Neuronal stem cell (in vitro differentiated cells): Measurements from ENCODE around the gene GABBR2.

Source experiments
- DNase-seq: peaks from one replicate; pipeline ENCODE4 v3.0.0-alpha.2; 2013; ENCODE audit warnings: low spot score
- H2AFZ ChIP-seq: one replicate; pipeline ENCODE4 v1.6.1; 2013; ENCODE audit warnings: mild to moderate bottlenecking, low read length, inconsistent platforms
- H2AK5ac ChIP-seq: 2 replicates; pipeline ENCODE4 v1.6.1; 2013; ENCODE audit warnings: low read depth, mild to moderate bottlenecking, inconsistent platforms, low read length, moderate library complexity, mixed read lengths
- H2BK120ac ChIP-seq: 2 replicates; pipeline ENCODE4 v1.6.1; 2013; ENCODE audit warnings: low read depth, mild to moderate bottlenecking, inconsistent platforms, low read length, moderate library complexity, mixed read lengths
- H2BK12ac ChIP-seq: one replicate; pipeline ENCODE4 v1.6.1; 2013; ENCODE audit warnings: low read length, inconsistent platforms
- H2BK15ac ChIP-seq: 2 replicates; pipeline ENCODE4 v1.6.1; 2013; ENCODE audit warnings: mild to moderate bottlenecking, low read length, inconsistent platforms, mixed read lengths
- H2BK5ac ChIP-seq: one replicate; pipeline ENCODE4 v1.6.1; 2013; ENCODE audit warnings: inconsistent platforms, mild to moderate bottlenecking, low read length, moderate library complexity
- H3K14ac ChIP-seq: one replicate; pipeline ENCODE4 v1.6.1; 2013; ENCODE audit warnings: low read length, inconsistent platforms
- H3K18ac ChIP-seq: 2 replicates; pipeline ENCODE4 v1.6.1; 2013; ENCODE audit warnings: low read length, inconsistent platforms
- H3K23ac ChIP-seq: 2 replicates; pipeline ENCODE4 v1.6.1; 2013; ENCODE audit warnings: low read depth, mild to moderate bottlenecking, mixed read lengths, low read length, inconsistent platforms; ENCODE audit not compliant: poor library complexity
- H3K27ac ChIP-seq: replicated peaks from 3 replicates; pipeline ENCODE4 v1.5.1; 2013; ENCODE audit warnings: low read length, inconsistent platforms
- H3K27me3 ChIP-seq, 3 experiments: 2 replicates each; pipeline ENCODE4 v1.6.1; 2013; ENCODE audit warnings: low read length in 3 of 3, mild to moderate bottlenecking in 2 of 3, inconsistent platforms in 1 of 3, low read depth in 1 of 3, mixed read lengths in 1 of 3, moderate library complexity in 1 of 3; ENCODE audit not compliant: control insufficient read depth in 3 of 3, insufficient read depth in 3 of 3
- H3K36me3 ChIP-seq, 2 donors: replicated peaks in 1 of 2; 2 replicates each; pipeline ENCODE4 v1.6.1; 2013; ENCODE audit warnings: low read length in 2 of 2; ENCODE audit not compliant: control insufficient read depth in 2 of 2, insufficient read depth in 2 of 2
- H3K4ac ChIP-seq: 2 replicates; pipeline ENCODE4 v1.6.1; 2013; ENCODE audit warnings: inconsistent platforms, mild to moderate bottlenecking, low read length, moderate library complexity
- H3K4me1 ChIP-seq, 2 donors: 1 replicate in 1 of 2; 2 replicates in 1 of 2; pipeline ENCODE4 v1.6.1; 2013; ENCODE audit warnings: low read length in 2 of 2, low read depth in 1 of 2; ENCODE audit not compliant: control insufficient read depth in 2 of 2, insufficient read depth in 1 of 2
- H3K4me2 ChIP-seq: one replicate; pipeline ENCODE4 v1.6.1; 2013; ENCODE audit warnings: mild to moderate bottlenecking, low read length, inconsistent platforms; ENCODE audit not compliant: insufficient read depth, poor library complexity, severe bottlenecking
- H3K4me3 ChIP-seq, 2 donors: 2 replicates each; pipeline ENCODE4 v1.5.1; 2013; ENCODE audit warnings: low read length in 2 of 2, mild to moderate bottlenecking in 2 of 2, inconsistent platforms in 1 of 2, moderate library complexity in 1 of 2
- H3K79me1 ChIP-seq: one replicate; pipeline ENCODE4 v1.6.1; 2013; ENCODE audit warnings: low read depth, mild to moderate bottlenecking, inconsistent platforms, low read length, moderate library complexity
- H3K9ac ChIP-seq: one replicate; pipeline ENCODE4 v1.6.1; 2013; ENCODE audit warnings: mild to moderate bottlenecking, low read depth, low read length, inconsistent platforms; ENCODE audit not compliant: poor library complexity
- H3K9me3 ChIP-seq, 2 donors: replicated peaks in 1 of 2; 2 replicates each; pipeline versions ENCODE3 to v1.6.1; 2013; ENCODE audit warnings: low read length in 2 of 2, mild to moderate bottlenecking in 2 of 2, inconsistent platforms in 1 of 2, low read depth in 1 of 2, mixed read lengths in 1 of 2, moderate library complexity in 1 of 2; ENCODE audit not compliant: control insufficient read depth in 2 of 2, insufficient read depth in 1 of 2
- H4K8ac ChIP-seq: one replicate; pipeline ENCODE4 v1.6.1; 2013; ENCODE audit warnings: low read depth, mild to moderate bottlenecking, inconsistent platforms, low read length, moderate library complexity
- H4K91ac ChIP-seq: one replicate; pipeline ENCODE4 v1.6.1; 2013; ENCODE audit warnings: low read length, low read depth, mild to moderate bottlenecking, inconsistent platforms; ENCODE audit not compliant: poor library complexity
- WGBS, 2 donors: extraction: QIAGEN DNeasy Blood & Tissue Kit; methylation state at CpG; one replicate each; pipeline ENCODE4 v1.1.7; 2013; ENCODE audit warnings: missing lambda C conversion rate in 2 of 2, mixed read lengths in 1 of 2; ENCODE audit not compliant: insufficient read length in 2 of 2, insufficient replicate concordance in 1 of 2; ENCODE audit errors: extremely low coverage in 2 of 2; 5-methylcytosine and 5-hydroxymethylcytosine counted together

The GABBR2 gene

DNA sequence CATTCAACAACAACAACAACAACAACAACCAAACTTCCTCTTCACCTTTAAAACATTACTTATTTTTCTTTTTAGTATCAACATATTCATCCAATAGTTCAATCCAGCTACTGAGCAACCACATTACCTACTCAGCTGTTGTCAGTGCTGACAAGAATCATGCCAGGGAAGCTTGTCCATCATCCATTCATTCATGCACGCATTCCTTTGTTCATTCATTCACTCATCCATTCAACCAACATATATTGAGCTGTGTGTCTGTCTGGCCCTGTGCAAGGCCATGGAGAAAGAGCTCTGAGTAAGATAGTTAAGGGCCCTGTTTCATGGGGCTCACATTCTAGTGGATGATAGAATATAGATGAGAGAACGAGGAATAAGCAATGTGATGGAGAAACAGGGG is 373.1 kb downstream of the GABBR2 start:
- no peak overlapping the region for H3K4me3 ChIP-seq
- H3K4me1 ChIP-seq, result no peaks in the 10 kb centered on the region
- DNase-seq, result no peak
- H3K79me1 ChIP-seq, result no peaks in the 10 kb centered on the region
- H3K4me2 ChIP-seq, result no peak overlapping the region
- H3K9ac ChIP-seq, result no peak overlapping the region
- H4K91ac ChIP-seq, result no peak overlapping the region
- H3K23ac ChIP-seq, result no peak overlapping the region
- no peak overlapping the region for H2BK15ac ChIP-seq
- H3K4ac ChIP-seq, result no peak overlapping the region
- no peak overlapping the region for H2AK5ac ChIP-seq
- H3K14ac ChIP-seq, result no peak overlapping the region
- WGBS, 2 donors, result no CpG with 5 or more reads among the region's 2 CpGs
- peaks cover 0 to 3% of the 10 kb centered on the region in 2 donors for H3K9me3 ChIP-seq
- H2BK120ac ChIP-seq, result no peak overlapping the region
- H3K27me3 ChIP-seq, result no peaks in the 10 kb centered on the region
- H2AFZ ChIP-seq, result no peak overlapping the region
- no peak overlapping the region for H4K8ac ChIP-seq
- H2BK12ac ChIP-seq, result no peak overlapping the region
- H3K18ac ChIP-seq, result no peak overlapping the region
- no peak overlapping the region for H3K27ac ChIP-seq
- H2BK5ac ChIP-seq, result no peak overlapping the region
- H3K36me3 ChIP-seq, result no peaks in the 10 kb centered on the region

DNA sequence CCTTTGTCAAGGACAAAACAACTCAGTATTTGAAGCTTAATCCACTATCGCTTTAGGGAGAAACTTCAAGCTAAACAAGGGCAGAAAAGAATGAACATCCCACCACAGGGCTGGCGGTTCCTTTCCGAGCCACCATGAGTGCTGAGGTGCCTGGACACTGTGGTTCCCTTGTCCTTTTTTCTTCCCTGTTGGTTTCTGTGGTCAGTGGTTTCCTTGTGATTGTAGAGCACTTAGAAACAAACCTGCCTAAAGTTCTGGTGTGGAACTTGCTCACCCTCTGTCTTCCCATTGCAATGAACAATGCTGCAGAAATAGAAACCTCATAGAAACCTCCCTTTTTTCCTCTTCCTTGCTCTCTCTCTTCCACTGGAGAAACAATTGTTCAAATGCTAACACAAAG is 373.9 kb downstream of the GABBR2 start:
- H3K36me3 ChIP-seq, result no peaks in the 10 kb centered on the region
- no peak overlapping the region for H2BK15ac ChIP-seq
- H4K8ac ChIP-seq, result no peak overlapping the region
- H2BK12ac ChIP-seq, result no peak overlapping the region
- H3K18ac ChIP-seq, result no peak overlapping the region
- H2AK5ac ChIP-seq, result no peak overlapping the region
- no peak for DNase-seq
- H3K4ac ChIP-seq, result no peak overlapping the region
- H2AFZ ChIP-seq, result no peak overlapping the region
- no peak overlapping the region for H3K23ac ChIP-seq
- WGBS, 2 donors, result no CpG with 5 or more reads among the region's 3 CpGs
- no peak overlapping the region for H3K4me2 ChIP-seq
- H3K9ac ChIP-seq, result no peak overlapping the region
- no peak overlapping the region for H4K91ac ChIP-seq
- no peak overlapping the region for H2BK120ac ChIP-seq
- H3K4me1 ChIP-seq, result no peaks in the 10 kb centered on the region
- no peak overlapping the region for H3K4me3 ChIP-seq
- no peak overlapping the region for H3K27ac ChIP-seq
- no peaks in the 10 kb centered on the region for H3K79me1 ChIP-seq
- no peak overlapping the region for H3K14ac ChIP-seq
- H3K27me3 ChIP-seq, result no peaks in the 10 kb centered on the region
- peaks cover 0 to 2% of the 10 kb centered on the region in 2 donors for H3K9me3 ChIP-seq
- no peak overlapping the region for H2BK5ac ChIP-seq

DNA sequence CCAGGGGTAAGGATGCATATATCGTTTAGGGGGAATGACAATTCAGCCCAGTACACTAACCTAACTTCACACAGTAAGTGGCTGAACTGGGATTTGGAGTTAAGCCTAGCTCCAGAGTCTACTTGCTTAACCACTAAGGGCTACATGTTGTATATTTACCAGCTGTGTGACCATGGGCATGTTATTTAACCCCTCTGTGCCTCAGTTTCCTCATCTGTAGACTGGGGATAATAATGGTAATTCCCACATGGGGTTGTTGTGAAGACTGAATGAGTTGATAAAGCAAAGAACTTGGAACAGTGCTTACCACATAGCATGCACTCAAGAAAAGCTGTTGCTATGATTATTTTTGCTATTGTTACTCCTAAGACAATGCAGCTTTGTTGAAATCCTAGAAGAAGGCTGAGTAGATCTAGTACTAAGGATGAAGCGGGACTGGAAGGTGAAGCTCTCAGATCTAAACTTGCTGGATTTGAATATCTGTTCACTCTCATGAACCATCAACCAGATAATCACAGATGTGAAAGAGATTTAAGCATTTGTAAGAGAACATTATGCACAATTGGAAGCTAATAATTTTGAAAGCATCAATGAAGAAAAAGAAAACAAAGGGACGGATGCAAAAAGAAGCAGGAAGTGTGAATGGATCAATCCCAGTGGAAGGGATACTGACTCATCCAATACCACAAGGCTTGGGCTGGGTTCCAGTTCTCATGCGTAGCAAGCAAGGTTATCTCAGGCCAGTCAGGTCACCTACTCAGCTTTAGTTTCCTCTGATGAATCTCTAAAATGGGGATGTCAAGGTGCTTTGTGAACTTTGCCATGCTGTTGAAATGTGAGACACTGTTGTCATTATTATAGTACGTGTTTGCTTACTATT is 374.8 kb downstream of the GABBR2 start:
- H3K79me1 ChIP-seq, result no peaks in the 10 kb centered on the region
- H3K9me3 ChIP-seq, result no peaks in the 10 kb centered on the region
- no CpG with 5 or more reads among the region's 5 CpGs for WGBS, 2 donors
- no peak for DNase-seq
- H4K8ac ChIP-seq, result no peak overlapping the region
- no peak overlapping the region for H2BK120ac ChIP-seq
- no peak overlapping the region for H2AFZ ChIP-seq
- H2BK5ac ChIP-seq, result no peak overlapping the region
- H3K36me3 ChIP-seq, result no peaks in the 10 kb centered on the region
- H4K91ac ChIP-seq, result no peak overlapping the region
- no peak overlapping the region for H3K4ac ChIP-seq
- H3K23ac ChIP-seq, result no peak overlapping the region
- no peak overlapping the region for H3K18ac ChIP-seq
- H3K4me3 ChIP-seq, result no peak overlapping the region
- no peak overlapping the region for H3K4me2 ChIP-seq
- H3K14ac ChIP-seq, result no peak overlapping the region
- H3K27me3 ChIP-seq, result peaks cover 0 to 2% (median 0%) of the 10 kb centered on the region in 3 experiments
- no peak overlapping the region for H2AK5ac ChIP-seq
- H3K27ac ChIP-seq, result no peak overlapping the region
- no peak overlapping the region for H2BK12ac ChIP-seq
- H3K4me1 ChIP-seq, result no peaks in the 10 kb centered on the region
- no peak overlapping the region for H2BK15ac ChIP-seq
- H3K9ac ChIP-seq, result no peak overlapping the region

DNA sequence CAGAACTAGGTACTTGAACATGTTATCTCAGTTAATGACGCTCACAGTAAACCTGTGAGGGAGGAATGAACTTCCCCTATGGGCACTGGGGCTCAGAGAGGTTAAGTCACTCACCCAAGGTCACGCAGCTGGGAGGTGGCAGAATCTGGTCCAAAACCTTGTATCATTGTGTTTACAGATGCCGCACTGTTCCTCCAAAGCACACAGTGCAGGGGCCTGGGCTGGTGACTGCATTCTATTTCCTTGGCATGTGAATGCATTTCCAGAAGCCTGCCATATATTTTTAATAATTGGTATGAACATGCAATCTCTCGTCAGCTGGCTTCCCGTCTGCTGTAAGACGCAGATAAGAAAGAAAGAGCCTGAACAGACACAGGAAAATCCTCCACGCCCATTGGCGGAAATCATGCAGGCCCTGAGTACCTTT is 376.3 kb downstream of the GABBR2 start:
- no peak overlapping the region for H3K9ac ChIP-seq
- H4K91ac ChIP-seq, result no peak overlapping the region
- H3K23ac ChIP-seq, result no peak overlapping the region
- H2AK5ac ChIP-seq, result no peak overlapping the region
- H3K14ac ChIP-seq, result no peak overlapping the region
- no peaks in the 10 kb centered on the region for H3K4me1 ChIP-seq
- H3K18ac ChIP-seq, result no peak overlapping the region
- no peak overlapping the region for H2BK5ac ChIP-seq
- no peak overlapping the region for H4K8ac ChIP-seq
- H2AFZ ChIP-seq, result no peak overlapping the region
- no peaks in the 10 kb centered on the region for H3K79me1 ChIP-seq
- H3K4ac ChIP-seq, result no peak overlapping the region
- DNase-seq, result no peak
- H3K4me3 ChIP-seq, result no peak overlapping the region
- no peak overlapping the region for H2BK12ac ChIP-seq
- no peak overlapping the region for H2BK15ac ChIP-seq
- H3K27me3 ChIP-seq, result peaks cover 0 to 2% (median 0%) of the 10 kb centered on the region in 3 experiments
- no peaks in the 10 kb centered on the region for H3K36me3 ChIP-seq
- no peak overlapping the region for H3K4me2 ChIP-seq
- WGBS, 2 donors, result no CpG with 5 or more reads among the region's 8 CpGs
- no peak overlapping the region for H3K27ac ChIP-seq
- no peak overlapping the region for H2BK120ac ChIP-seq
- H3K9me3 ChIP-seq, result no peaks in the 10 kb centered on the region
